Choroid plexus epithelial cell (primary cell): ENCODE results near the gene IGHMBP2.
"Not testable (repeated sequence)": the region's sequence is repeated elsewhere in the genome, so short reads cannot be mapped to it uniquely, and the experiment has no call there.

Experiments used
- DNase-seq: peaks from one replicate; pipeline ENCODE4 v3.0.0-alpha.2; 2010; ENCODE audit warnings: low read depth
- H3K4me3 ChIP-seq: 2 replicates; pipeline ENCODE4 v1.5.1; 2011; ENCODE audit warnings: low read depth, mild to moderate bottlenecking, control low read depth, low read length, moderate library complexity
- TF ChIP-seq, protein P1 (sequence below): conservative IDR thresholded peaks from 2 replicates; pipeline ENCODE4 v1.5.1; 2011; ENCODE audit warnings: low read depth, mild to moderate bottlenecking, control low read depth, inconsistent platforms, low read length, moderate library complexity

Gene IGHMBP2

DNA sequence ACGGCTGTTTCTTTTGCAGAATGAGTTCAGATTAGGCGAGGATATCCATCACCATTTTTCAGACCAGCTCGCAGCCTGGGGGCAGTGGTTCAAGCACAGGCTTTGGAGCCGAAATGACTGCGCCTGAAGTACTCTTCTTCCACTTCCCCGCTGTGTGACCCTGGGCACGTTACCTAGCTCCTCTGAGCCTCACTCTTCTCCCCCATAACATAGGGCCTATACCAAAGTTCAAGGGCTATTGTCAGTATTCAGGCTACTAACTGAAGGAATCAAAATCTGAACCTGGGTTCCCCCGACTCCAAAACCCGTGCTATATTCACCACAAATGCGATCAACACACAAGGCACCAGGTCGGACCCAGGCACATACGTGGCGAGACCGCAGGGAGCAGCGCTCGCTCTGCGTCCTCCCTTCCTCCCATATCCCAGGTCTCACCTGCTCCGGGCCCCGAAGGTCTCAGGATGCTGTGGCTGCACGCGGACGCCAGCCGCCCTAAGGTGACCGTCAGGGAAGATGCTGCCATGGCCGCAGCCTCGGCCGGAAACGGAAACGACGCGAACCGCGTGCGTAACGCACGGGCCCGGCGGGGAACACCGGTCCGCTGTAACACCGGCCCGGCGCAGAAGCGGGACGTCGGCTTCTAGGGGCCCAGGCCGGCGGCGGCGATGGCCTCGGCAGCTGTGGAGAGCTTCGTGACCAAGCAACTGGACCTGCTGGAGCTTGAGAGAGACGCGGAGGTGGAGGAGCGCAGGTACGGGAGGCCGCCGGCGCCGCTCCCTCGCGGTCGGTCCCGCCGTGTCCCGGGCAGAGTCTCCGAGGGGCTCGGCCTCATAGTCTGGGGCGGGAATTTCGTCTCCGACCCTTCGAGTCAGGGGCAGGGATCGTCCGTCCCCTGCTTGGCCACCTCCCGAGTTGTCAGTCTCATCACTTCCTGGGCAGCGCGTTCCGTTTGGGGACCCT, at the start of gene IGHMBP2, which contains the start of gene MRPL21:
IGHMBP2 (plus strand) TSS at position 604 of the 960 bp plus-strand sequence; CDS start at position 666, 62 bp downstream.
MRPL21 (minus strand) TSS at position 545 of the 960 bp plus-strand sequence; CDS start at position 523, 22 bp downstream.
- H3K4me3 ChIP-seq = peak within 1 kb of the TSS; percentile 100
- DNase-seq = peak; percentile 84
- TF ChIP-seq, protein P1, sequence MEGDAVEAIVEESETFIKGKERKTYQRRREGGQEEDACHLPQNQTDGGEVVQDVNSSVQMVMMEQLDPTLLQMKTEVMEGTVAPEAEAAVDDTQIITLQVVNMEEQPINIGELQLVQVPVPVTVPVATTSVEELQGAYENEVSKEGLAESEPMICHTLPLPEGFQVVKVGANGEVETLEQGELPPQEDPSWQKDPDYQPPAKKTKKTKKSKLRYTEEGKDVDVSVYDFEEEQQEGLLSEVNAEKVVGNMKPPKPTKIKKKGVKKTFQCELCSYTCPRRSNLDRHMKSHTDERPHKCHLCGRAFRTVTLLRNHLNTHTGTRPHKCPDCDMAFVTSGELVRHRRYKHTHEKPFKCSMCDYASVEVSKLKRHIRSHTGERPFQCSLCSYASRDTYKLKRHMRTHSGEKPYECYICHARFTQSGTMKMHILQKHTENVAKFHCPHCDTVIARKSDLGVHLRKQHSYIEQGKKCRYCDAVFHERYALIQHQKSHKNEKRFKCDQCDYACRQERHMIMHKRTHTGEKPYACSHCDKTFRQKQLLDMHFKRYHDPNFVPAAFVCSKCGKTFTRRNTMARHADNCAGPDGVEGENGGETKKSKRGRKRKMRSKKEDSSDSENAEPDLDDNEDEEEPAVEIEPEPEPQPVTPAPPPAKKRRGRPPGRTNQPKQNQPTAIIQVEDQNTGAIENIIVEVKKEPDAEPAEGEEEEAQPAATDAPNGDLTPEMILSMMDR = peak; percentile 8

DNA sequence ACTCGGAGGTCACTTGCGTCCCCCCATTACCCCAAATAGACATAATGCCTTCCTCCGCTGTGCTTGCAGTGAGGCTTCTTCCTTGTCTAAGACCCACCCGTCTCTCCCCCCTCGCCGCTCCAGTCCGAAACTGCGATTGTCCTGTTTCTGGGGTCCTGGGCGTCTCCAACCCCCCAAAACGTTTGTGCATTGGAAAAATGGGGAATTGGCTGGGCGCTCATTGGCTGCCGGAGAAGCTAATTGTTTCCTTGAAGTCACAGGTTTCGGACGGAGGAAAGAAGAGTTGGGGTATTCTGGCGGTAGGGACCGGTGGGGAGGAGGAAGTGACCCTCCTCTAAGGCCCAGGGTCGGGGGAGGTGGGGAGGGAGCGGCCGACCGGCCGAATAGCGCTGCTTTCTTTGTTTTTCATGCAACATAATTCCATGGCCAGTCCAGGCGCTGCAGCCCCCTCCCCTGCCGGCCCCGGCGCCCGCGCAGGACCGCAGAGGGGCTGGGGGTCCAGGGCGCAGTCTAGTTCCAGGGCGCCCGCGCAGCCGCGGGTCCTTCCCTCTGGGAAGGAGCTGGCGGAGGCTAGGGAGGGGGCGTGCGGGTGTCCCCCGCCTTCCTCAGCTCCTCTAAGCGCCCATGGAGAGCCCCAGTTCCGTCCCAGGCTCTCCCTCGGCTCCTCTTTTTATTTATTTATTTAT, 49.3 kb upstream of the IGHMBP2 start:
- no peak for DNase-seq
- TF ChIP-seq, protein P1 = no peak

DNA sequence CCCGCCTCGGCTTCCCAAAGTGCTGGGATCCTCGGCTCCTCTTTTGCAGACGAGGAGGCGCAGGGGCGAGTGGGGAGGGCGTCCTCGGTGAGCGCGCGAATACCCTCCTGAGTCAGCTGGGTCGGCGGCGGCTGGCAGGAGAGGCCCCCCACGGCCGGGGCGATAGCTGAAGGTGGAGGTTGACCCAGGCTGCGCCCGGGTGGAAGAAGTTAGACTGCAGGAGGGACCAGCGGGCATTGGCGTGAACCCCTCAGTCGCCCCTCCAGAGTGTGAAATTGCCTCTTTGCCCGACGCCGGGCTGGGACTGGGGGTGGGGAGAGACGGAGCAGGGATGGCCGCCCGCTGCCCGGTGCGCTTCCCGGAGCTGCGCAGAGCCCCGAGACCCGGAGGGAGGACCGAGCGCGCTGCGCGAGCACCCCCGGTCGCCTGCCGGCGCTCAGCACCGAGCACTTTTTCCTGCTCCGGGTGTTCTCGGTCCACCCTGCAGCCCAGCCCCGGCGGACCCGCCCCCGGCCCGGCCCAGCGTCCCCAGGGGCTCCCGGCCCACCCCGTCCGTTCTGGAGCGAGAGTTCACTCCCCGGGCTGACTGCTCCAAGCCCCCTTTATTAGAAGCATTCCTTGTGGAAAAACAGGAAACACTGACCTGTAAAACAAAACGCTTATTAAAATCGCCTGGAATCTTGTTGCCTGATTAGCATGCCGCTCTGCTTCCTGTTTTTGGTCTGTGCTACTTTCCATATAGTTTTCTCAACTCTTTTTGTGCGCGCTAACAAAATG, 48.3 kb upstream of the IGHMBP2 start:
- TF ChIP-seq, protein P1 = no peak
- DNase-seq = peak; percentile 48
- peak overlapping the region; percentile 60 for H3K4me3 ChIP-seq

More for the DNA sequence above, 49.3 kb upstream of the IGHMBP2 start:
- H3K4me3 ChIP-seq = no peak overlapping the region

DNA sequence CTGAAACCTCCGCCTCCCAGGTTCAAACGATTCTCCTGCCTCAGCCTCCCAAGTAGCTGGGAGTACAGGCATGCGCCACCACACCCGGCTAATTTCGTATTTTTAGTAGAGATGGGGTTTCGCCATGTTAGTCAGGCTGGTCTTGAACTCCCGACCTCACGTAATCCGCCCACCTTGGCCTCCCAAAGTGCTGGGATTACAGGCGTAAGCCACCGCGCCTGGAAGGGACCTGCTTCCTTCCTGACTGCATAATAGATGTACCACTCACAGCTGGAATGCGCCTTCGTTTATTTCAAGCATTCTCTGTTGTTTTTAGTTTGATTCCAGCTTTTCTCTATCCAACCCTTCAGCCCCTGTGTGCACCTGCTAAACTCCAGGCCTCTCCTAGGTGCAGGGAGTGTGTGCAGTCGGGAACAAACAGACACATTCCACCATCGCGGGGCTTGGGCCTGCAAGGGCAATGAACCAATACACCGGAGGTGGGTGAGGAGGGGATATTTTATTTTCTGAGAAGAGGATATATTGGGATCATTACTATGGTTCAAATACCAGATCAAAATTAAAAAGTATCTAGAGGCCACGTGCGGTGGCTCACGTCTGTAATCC, 47.2 kb upstream of the IGHMBP2 start:
- H3K4me3 ChIP-seq, DNase-seq: not testable (repeated sequence)

DNA sequence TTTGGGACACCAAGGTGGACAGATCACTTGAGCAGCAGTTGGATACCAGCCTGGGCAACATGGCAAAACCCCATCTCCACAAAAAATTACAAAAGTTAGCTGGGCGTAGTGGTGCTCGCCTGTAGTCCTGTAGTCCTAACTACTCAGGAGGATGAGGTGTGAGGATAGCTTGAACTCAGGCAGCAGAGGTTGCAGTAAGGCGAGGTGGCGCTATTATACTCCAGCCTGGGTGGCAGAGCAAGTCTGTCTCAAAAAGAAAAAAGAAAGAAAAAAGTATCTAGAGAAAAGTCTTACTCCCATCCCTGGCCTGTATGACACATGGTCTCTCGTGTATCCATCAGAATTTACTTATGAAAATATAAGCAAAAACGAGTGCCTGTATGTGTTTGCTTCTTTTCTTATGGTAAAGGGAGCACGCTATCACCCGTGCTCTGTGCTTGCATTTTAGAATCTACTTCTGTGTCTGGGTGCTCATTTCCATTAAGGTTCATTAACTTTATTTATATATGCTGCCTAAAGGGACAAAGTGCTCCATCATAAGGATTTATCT, 46.6 kb upstream of the IGHMBP2 start:
- no peak for DNase-seq
- no peak overlapping the region for H3K4me3 ChIP-seq
- TF ChIP-seq, protein P1 = no peak

DNA sequence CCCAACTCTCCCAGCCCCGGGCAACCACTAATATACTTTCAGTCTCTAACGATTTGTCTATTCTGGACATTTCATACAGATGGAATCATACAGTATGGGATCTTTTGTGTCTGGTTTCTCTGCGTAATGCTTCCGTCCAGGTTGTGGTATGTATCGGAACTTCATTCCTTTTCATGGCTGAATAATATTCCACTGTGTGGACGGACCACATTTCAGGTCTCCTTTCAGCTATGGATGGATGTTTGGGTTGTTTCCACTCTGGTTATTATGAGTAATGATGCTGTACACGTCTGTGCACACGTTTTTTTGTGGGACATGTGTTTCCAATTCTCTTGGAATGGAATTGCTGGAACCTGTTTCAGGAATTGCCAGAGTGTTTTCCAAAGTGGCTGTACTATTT, 44.6 kb upstream of the IGHMBP2 start:
- TF ChIP-seq, protein P1 = no peak
- H3K4me3 ChIP-seq = no peak overlapping the region
- no peak for DNase-seq
